ENCODE measurements around the gene FOXR1.
A peak's percentile ranks its signal among the peaks of the same experiment; 100 is the strongest.
"Not testable (repeated sequence)": the region's sequence is repeated elsewhere in the genome, so short reads cannot be mapped to it uniquely, and the experiment has no call there.

Gene FOXR1

GRCh38 chr11:118948000-118948399 is 23.6 kb upstream of the FOXR1 start:
- ATAC-seq, result no peak

DNA sequence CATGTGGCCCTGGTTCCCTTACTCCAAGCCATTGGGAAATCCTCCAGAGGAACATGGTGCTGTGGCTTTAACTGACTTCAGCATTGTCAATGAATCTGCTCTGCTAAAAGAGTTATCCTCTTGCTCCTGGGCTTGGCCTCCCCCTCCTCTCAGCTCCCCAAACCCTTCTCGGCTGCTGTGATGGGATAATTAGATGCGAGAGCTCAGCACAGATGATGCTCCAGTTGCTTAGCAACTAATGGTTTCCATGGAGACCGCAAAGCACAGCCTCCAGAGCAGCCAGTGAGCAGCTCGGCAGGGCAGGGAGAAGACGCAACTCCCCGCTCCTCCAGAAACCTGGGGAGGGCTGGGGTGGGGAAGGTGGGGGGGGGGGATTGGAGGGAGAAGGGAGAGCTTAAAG is 18.3 kb upstream of the FOXR1 start:
- ATAC-seq, result no peak

DNA sequence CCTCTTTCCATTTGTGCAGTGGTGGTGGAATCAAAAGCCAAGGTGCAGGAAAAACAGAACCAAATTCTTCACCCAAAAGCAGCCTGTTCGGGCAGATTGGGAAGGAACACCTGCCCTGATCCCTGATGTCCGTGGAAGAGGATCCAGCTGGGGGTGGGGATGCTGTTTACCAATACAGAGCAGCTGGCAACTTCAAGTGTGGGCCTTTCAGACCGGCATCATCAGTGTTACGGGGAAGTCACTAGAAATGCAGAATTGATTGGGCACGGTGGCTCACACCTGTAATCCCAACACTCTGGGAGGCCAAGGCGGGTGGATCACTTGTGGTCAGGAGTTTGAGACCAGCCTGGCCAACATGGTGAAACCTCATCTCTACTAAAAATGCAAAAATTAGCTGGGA is 17.6 kb upstream of the FOXR1 start:
- ATAC-seq, result not testable (repeated sequence)

DNA sequence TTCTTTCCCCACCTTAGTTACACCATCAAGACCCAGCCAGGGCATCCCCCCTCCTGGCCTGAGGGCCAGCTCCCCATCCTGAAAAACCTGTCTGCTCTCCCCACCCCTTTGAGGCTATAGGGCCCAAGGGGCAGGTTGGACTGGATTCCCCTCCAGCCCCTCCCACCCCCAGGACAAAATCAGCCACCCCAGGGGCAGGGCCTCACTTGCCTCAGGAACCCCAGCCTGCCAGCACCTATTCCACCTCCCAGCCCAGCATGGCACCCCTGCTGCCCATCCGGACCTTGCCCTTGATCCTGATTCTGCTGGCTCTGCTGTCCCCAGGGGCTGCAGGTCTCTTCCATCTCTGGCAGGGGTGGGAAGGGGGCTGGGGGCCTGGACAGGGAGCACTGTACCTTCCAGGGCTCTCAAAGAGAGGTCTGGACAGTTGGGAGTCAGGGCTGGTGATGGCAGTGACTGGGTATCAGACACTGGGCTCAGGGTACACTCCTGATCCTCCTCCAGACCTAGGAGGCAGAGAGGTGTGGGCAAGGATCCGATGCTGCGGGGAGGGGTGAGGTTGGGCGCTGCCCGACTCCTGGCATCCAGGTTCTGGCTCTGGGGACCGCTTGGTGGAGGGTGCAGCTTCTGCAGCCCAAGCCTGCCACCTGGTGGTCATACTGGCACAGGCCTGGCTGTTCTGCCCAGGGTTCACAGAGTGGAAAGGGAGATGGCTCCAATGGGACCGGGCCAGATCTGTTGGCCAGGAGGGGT is 15.3 kb upstream of the FOXR1 start, which contains the start of gene UPK2:
Gene UPK2, plus strand, starts transcription at position 205 of the 753 bp plus-strand sequence. Its CDS starts 53 bp downstream, at position 258.
- peak; percentile 99 for ATAC-seq

DNA sequence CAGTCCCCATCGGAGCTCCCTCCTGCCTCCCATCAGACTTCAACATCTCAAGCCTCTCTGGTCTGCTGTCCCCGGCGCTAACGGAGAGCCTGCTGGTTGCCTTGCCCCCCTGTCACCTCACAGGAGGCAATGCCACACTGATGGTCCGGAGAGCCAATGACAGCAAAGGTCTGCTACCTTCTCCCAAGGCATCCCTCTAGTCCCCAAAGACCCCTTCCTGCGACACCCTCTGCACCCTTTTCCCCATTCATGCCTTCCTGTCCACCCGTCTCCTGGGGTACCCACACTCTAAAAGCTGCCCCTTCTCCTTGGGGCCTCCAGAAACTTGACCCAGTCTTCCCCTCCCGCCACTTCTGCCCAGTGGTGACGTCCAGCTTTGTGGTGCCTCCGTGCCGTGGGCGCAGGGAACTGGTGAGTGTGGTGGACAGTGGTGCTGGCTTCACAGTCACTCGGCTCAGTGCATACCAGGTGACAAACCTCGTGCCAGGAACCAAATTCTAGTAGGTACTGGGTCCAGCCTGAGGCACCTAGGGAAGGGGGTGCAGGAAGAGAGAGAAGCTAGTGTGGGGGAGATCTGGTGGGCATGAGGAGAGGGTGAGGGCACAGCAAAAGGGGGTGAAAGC is 14.6 kb upstream of the FOXR1 start:
- no peak for ATAC-seq

GRCh38 chr11:118957549-118957948 is 14.0 kb upstream of the FOXR1 start:
- no peak for ATAC-seq

GRCh38 chr11:118957968-118958367 is 13.6 kb upstream of the FOXR1 start:
- ATAC-seq, result no peak

DNA sequence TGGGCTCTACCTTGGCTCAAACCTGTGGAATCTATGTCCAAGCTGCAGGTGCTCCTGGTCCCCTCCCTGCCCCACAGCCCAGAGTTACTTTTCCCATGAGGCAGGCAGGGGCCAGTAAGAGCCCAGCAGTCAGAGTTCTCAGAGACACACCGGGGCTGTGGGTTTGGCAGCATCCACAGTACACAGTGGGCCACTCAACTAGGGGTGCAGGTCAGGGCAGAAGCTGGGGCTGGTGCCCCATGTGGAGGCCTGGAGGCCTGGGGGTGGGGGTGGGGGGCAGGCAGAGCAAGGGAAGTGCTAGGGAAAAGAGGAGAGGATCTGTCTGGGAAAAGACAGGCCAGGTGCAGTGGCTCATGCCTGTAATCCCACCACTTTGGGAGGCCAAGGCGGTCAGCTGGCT is 13.0 kb upstream of the FOXR1 start:
- ATAC-seq, result no peak

DNA sequence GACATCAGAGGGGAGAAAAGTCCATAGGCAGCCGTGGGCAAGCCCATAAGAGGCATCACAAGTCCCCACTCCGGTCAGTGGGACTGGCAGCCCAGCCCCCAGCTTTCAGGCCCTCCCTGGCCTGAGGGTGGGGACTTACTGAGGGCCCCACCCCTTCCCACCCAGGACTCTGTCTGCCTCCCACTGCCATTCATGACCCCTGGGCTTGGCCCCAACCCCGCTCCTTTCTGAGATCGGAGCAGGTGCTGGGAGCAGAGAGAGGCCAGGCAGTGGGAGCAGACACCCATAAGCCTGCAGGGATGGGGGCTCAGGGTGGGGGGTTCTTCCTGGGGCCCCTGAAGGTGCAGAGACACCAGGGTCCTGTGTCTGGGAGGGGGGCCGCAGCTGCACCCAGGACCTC is 10.4 kb upstream of the FOXR1 start:
- no peak for ATAC-seq

- no peak for ATAC-seq
Observed at GRCh38 chr11:118961591-118961990, 10.0 kb upstream of the FOXR1 start.

GRCh38 chr11:118969508-118969907 is 2.1 kb upstream of the FOXR1 start:
- ATAC-seq, result not testable (repeated sequence)

GRCh38 chr11:118973985-118974384 is 2.4 kb downstream of the FOXR1 start:
- ATAC-seq, result no peak

DNA sequence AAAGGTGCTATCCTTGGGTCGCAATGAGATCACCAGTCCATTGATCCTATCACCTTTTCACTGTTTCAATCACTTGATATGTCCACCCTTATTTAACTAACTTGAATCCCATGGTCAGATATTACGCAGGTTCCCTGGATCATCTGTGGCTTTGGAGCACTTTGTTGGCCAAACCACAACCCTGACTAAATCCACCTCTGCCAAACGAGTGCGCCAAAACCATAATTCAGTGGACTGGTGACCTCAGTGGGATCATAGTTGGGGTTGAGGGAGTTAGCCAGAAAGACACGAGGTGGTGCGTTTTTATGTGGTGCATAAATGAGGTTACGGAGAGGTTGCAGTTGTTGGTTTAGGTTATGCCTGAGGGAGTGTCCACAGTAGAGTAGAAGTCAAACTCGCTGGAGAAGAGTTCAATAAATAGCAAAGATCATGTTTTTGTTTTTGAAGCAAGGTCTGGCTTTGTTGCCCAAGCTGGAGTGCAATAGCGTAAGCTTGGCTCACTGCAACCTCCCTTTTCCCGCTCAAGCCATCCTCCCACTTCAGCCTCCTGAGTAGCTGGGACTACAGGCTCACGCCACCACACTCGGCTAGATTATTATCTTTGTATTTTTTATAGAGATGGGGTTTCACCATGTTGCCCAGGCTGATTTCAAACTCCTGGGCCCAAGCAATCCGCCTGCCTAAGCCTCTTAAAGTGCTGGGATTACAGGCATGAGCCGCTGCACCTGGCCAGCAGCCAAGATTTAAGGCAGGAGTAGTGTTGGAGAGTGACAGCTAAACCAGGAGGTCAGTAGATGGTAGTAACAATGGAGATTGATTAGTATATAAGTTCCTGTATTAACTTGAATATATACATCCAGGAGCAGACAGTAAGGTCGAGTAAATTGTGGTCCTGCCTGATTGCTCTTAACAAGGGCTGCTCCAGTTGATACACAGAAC is 4.5 kb downstream of the FOXR1 start:
- ATAC-seq, result no peak

DNA sequence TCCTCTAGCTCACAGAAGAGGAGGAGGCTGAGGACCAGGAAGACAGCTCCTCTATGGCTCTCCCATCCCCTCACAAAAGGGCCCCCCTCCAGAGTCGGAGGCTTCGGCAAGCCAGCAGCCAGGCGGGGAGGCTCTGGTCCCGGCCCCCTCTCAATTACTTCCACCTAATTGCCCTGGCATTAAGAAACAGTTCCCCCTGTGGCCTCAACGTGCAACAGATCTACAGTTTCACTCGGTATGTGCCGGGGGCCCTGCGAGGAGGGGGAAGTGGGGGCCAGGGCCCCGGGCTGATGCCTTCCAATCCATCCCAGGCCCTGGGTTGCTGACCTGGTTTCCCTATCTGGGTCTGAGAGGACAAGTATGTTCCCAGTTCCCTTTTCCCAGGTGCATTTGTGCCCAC is 7.9 kb downstream of the FOXR1 start:
- no peak for ATAC-seq

DNA sequence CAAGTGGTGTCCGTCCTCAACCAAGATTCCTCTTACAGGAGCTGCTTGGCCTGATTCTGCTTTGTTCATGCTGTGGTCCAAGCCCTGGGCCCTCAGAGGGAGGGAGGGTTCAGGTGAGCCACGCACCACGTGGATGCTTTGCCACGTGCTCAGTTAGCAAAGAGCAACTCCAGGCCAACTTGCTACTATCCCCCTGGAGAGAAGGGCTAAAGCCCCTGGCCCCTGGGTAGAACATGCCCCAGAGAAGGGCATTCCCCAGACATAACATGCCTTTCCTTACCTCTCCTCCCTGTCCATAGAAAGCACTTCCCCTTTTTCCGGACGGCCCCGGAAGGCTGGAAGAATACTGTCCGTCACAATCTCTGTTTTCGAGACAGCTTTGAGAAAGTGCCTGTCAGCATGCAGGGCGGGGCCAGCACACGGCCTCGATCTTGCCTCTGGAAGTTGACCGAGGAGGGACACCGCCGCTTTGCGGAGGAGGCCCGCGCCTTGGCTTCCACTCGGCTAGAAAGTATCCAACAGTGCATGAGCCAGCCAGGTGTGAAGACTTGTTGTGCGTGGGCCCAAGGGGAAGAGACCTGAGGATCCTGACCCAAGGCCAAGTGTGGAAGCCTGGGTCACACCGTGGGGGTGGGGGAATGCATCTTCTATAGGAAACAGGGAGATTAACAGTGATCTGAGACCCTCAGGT is 8.8 kb downstream of the FOXR1 start:
- ATAC-seq, result no peak

DNA sequence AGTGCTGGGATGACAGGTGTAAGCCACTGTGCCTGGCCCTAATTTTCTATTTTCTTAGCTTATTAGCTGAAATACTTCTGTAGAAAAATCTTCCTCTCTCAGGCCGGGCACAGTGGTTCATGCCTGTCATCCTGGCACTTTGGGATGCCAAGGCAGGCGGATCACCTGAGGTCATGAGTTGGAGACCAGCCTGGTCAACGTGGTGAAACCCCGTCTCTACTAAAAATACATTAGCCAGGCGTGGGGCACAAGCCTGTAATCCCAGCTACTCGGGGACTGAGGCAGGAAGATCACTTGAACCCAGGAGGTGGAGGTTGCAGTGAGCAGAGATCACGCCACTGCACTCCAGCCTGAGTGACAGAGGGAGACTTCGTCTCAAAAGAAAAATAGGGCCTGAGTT is 12.8 kb downstream of the FOXR1 start:
- ATAC-seq, result not testable (repeated sequence)

DNA sequence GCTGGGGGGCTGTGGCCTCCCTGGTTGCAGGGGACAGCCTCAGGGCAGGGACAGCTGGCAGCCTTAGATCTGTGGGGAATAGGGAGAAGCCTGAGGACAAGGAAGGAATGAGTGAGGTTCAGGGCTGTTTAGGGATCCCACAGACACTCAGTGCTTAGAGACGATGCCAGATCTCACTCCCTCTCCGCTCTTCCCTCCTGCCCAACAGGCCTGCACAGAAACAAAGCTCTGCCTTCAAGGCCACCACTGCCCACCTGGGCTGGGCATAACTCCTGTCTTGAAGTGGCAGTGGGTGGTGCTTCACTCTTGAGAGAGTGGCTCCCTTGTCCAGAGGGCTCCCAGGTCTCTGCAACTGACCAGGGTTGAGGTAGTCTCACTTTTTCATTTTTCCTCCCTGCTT is 13.3 kb downstream of the FOXR1 start:
- no peak for ATAC-seq

- no peak for ATAC-seq
Observed at GRCh38 chr11:118988280-118988679, 16.7 kb downstream of the FOXR1 start.

- not testable (repeated sequence) for ATAC-seq
Observed at GRCh38 chr11:118991486-118992038, 20.0 kb downstream of the FOXR1 start.

GRCh38 chr11:118996926-118997626 is 25.5 kb downstream of the FOXR1 start:
- peak; percentile 27 to 39 for ATAC-seq

DNA sequence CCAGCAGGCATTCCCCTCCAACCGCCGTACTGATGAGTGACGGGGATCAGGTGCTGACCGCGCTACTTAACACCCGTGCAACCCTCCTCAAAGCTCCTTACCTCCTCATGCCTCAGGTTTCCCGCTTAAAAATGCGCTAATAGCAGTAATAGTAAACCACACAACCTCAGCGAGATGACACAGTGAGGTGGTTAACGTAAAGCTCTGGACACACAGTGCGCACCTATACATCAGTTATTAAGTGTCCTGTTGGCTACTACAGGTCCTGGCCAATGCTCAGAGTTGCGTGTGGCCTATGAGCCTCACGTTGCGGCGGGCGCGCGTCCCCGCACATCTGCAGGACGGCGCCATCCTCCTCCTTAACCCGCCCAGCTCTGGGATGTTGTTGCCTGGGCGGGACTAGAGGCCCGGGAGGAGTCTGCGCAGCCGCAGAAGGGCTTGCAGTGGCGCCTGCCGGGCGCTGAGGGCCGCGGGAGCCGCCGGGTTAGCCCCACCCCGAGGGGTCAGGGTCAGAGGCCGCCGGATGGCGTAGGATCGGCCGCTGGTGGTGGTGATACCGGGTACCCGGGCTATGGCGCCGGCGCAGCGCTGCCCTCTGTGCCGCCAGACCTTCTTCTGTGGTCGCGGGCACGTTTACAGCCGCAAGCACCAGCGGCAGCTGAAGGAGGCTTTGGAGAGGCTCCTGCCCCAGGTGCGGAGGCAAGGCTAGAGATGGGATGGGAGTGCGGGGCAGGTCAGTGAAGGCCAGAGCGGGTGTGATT is 26.2 kb downstream of the FOXR1 start, which contains the start of gene CENATAC:
Gene CENATAC, plus strand, starts transcription at position 512 of the 761 bp plus-strand sequence. Its CDS starts 60 bp downstream, at position 572.
- peak; percentile 93 to 96 for ATAC-seq

Data from activated CD4-positive, CD25-positive, alpha-beta regulatory T cell treated with anti-CD3 and anti-CD28 coated beads, Interleukin-2, amount 50 U/mL, for 24 hours (primary cell).